ENCODE data around the gene ABCA2. TPM values are rescaled to one million over a fixed set of nuclear protein-coding genes. Genes with fewer than 3 reads are reported as not detected.
A peak's percentile ranks its signal among the peaks of the same experiment; 100 is the strongest.

Gene ABCA2
- total RNA-seq, 2 donors from 2014 or later: 120 to 131 TPM

DNA sequence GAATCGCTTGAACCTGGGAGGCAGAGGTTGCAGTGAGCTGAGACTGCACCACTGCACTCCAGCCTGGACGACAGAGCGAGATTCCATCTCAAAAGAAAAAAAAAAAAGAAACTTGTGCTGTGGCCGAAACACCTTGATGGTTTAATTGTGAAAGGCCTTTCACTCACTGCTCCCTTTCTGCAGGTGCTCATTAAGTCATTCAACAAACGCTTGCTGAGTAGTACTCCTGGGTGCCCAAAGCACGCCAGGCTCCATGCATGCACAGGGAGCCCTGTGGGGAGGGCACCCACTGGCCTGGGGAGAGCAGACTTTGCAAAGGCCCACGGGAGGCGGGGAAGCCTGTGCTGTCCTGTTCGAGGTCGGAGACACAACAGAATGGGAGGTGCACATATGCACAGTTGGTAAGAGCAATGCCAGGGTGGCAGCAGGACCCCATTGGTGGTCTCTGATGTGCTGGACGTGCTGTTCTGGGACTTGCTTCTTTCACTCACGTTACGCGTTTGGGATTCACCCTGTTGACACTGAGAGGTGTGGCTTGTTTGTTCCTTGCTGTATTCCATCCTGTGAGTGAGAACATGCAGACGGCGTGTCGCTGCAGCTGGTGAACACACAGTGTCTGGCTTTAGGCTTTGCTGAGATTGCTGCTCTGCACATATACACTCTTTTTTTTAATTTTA is 28.8 kb upstream of the ABCA2 start:
- no peak for DNase-seq
- H3K9me3 ChIP-seq (ENCODE audit: control insufficient read depth, low read length, poor library complexity, severe bottlenecking): no peaks in the 10 kb centered on the region
- Mint-ChIP-seq H3K27ac (no peak overlapping the region), H3K36me3 (ENCODE audit: low read depth) (no peaks in the 10 kb centered on the region), H3K4me3 (no peak overlapping the region), H3K4me1 (no peaks in the 10 kb centered on the region), H3K27me3 (no peaks in the 10 kb centered on the region)
- ATAC-seq: no peak

DNA sequence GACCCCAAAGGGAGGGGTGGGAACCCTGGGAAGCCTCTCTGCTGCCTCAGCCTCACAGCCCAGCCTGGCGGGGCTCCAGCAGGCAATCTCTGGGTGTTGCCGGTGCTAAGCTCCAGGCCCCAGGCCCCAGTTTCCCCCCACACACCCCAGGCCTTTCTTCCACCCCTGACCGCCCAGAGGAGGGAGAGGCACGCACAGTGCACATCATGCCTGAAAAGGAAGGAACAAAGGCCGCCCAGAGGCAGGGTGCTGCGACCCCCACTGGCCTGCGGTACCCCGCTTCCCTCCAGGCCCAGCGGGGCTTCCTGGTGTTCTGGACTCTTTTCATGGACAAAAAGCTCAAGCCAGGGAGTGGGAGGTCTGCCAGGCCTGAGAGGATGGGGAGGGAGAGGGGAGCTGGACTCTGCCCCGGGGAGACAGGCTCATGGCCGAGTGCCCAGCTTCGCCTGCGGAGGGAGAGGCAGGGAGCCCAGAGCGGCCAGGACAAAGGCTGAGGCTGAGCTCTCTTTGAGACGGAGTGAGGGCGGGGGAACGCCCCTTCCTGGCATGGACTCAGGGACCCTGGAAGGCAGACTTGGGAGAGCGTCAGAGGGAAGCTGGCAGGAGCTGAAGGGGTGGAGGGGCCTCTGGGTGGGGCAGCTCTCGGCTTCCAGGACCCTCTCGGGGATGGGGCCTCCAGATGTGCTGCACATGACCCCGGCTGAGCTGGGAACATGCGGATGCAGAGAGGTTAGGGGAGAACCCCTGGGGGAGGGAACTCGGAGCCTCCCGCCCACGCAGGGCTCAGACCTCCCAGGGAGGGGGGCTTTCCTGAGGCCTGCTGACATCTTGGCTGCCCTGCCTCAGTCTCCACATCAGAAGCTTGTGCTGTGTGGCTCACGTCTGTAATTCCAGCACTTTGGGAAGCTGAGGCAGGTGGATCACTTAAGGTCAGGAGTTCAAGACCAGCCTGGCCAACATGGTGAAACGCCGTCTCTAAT is 27.6 kb upstream of the ABCA2 start:
- DNase-seq (no peak), ATAC-seq (no peak)
- Mint-ChIP-seq H3K4me3 (no peak overlapping the region), H3K4me1 (no peaks in the 10 kb centered on the region), H3K27me3 (no peaks in the 10 kb centered on the region), H3K27ac (no peak overlapping the region), H3K36me3 (ENCODE audit: low read depth) (no peaks in the 10 kb centered on the region)
- H3K9me3 ChIP-seq (ENCODE audit: control insufficient read depth, low read length, poor library complexity, severe bottlenecking): no peaks in the 10 kb centered on the region

DNA sequence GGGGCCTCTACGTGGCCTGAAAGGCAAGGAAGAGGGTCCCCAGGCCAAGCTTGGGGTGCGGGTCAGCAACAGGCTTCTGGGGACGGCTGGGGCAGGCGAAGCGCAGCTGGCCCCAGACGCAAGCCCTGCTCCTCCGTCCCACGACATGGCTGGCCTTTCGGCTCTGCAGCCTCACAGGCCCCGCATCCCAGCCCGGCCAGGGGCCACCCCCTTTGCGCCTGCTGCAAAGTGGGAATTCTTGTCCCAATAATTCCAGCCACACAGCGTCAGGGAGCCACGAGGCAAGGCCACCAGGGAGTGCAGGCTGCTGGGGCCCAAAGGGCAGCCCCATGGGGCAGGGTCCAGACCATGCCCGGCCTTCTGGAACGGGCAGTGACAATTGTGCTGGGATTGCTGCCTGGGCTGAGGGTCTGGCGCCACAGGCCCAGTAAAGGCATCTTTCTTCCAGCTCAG is 26.9 kb upstream of the ABCA2 start:
- ATAC-seq: no peak
- no peak for DNase-seq
- Mint-ChIP-seq H3K4me3 (no peak overlapping the region), H3K27me3 (peaks cover under 1% of the 10 kb centered on the region), H3K4me1 (no peaks in the 10 kb centered on the region), H3K27ac (no peak overlapping the region), H3K36me3 (ENCODE audit: low read depth) (no peaks in the 10 kb centered on the region)
- H3K9me3 ChIP-seq (ENCODE audit: control insufficient read depth, low read length, poor library complexity, severe bottlenecking): no peaks in the 10 kb centered on the region

DNA sequence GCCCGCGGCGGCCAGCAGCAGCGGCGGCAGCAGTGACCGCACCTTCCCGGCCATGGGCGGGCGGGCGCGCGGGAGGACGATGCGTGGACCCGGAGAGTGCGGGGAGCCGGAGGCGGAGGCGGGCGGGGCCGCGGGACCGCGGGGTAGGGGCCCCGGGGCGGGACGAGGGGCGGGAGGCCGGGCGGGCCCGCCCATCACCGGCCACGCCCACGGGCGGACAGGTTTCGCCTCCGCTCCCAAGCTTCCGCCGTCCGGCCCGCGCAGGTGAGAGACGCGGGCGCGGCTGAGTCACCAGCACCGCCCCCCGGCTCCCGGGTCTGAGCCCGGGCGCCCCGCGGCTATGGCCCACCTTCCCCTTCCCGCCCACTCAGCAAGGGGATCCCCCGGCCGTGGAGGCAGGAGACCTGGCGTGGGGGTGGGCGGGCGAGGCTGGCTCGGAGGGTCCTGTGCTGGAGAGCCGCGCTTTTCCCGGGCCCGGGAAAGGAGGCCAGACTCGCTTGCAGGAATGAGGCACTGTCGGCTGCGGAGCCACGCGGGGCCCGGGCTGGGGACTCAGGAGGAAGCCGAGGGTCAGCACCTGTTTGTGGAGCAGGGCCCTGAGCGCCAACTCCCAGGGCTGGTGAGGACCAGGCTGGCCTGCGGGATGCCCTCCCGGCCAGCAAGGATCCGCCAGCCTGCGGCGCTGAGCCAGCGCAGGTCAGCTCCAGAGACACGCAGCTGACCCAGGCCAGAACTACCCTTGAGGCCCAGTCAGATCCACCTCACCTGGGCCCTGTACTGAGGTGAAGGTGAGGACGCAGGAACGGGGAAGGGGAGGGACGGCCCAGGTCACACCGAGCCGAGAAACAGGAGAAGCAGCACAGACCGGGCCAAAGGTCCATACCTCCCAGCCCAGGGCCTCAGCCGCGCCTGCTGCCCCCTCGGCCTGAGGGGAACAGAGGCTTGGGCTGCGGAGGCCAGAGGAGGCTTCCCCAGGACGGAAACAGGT is 26.2 kb upstream of the ABCA2 start, which contains the start of gene ENTPD2:
ENTPD2 (minus strand) TSS at position 118 of the 988 bp plus-strand sequence; CDS start at position 54, 64 bp downstream.
- H3K27ac Mint-ChIP-seq: no peak within 1 kb of the TSS
- H3K27me3 Mint-ChIP-seq: peaks cover 8% of the 10 kb centered on the region

DNA sequence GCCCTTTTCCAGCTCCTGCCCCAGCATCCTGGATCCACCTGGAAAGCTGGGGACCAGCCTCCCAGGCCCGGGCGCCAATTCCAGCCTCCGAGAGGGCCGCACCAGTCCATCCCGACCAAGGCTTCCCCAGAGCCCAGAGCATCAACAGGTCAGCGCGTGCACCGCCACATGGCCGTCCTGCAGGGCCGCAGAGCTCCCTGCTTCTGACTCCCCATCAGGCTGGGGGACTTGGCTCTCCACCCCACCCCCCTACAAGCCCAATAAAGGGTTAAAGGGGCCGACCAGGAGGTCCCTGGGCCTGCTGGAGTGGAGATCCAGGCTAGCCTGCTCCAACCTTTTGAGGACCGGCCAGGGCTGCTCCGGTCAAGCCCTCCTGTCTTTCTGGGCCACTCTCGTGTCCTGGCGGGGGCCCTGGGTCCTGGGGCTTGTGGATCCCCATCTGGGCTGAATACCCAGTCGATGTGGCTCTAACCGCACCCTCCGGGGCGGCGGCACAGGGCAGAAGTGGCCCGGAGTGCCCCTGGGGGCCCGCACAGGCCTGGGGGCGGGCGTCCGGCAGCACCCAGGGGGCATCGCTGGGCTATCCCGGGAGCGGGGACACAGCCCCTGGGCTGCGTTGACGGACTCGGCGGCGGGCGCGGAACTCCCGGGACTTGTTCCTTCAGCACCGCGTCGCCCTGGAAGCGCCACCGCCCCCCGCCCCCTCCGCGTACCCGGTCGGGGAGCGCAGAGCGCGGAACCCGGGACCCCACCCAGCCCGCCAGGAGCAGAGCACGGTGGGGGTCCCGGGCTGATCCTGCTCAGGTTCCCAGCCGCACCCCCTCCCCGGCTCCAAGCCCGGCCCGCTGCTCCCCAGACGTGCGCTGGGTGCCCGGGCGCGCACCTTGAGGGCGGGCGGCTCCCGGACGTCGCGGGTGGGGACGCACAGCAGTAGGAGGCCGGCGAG is 25.2 kb upstream of the ABCA2 start:
- H3K4me3 Mint-ChIP-seq: peak overlapping the region; percentile 43
- H3K27me3 Mint-ChIP-seq: peaks cover 8% of the 10 kb centered on the region

More for the DNA sequence above, 26.2 kb upstream of the ABCA2 start, which contains the start of gene ENTPD2:
- H3K4me3 Mint-ChIP-seq: peak within 1 kb of the TSS; percentile 43
- no peaks in the 10 kb centered on the region for H3K36me3 Mint-ChIP-seq (ENCODE audit: low read depth)
- no peaks in the 10 kb centered on the region for H3K9me3 ChIP-seq (ENCODE audit: control insufficient read depth, low read length, poor library complexity, severe bottlenecking)
- DNase-seq: peak in 2 of 3 donors; percentile 36 to 43
- peak; percentile 68 for ATAC-seq
- H3K4me1 Mint-ChIP-seq: peaks cover 5% of the 10 kb centered on the region

DNA sequence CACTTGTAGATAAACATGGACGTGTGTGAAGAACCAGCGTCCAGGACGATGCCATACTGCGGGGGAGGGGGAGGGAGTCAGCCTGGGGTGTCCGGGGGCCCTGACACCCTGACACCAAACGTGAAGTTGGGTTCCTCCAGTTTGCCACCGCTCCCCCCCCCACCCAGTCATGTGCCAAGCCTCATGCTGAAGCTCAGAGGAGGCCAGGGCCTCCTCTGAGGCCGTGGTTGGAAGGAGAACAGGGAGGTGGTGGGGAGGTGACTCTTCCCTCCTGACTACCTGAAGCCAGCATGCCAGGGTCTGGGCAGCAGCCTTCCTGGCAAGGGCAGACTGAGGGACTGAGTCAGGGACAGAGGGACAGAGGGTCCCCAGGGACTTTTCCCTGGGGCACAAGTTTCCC is 24.3 kb upstream of the ABCA2 start:
- ATAC-seq: no peak
- H3K36me3 Mint-ChIP-seq (ENCODE audit: low read depth): no peaks in the 10 kb centered on the region
- peaks cover 5% of the 10 kb centered on the region for H3K4me1 Mint-ChIP-seq
- H3K27me3 Mint-ChIP-seq: peaks cover 12% of the 10 kb centered on the region
- no peak overlapping the region for H3K27ac Mint-ChIP-seq
- no peaks in the 10 kb centered on the region for H3K9me3 ChIP-seq (ENCODE audit: control insufficient read depth, low read length, poor library complexity, severe bottlenecking)
- DNase-seq: no peak
- H3K4me3 Mint-ChIP-seq: no peak overlapping the region

More for the DNA sequence above, 25.2 kb upstream of the ABCA2 start:
- peak; percentile 44 for ATAC-seq
- H3K4me1 Mint-ChIP-seq: peaks cover 5% of the 10 kb centered on the region
- no peak for DNase-seq
- no peaks in the 10 kb centered on the region for H3K36me3 Mint-ChIP-seq (ENCODE audit: low read depth)
- no peaks in the 10 kb centered on the region for H3K9me3 ChIP-seq (ENCODE audit: control insufficient read depth, low read length, poor library complexity, severe bottlenecking)
- H3K27ac Mint-ChIP-seq: no peak overlapping the region

DNA sequence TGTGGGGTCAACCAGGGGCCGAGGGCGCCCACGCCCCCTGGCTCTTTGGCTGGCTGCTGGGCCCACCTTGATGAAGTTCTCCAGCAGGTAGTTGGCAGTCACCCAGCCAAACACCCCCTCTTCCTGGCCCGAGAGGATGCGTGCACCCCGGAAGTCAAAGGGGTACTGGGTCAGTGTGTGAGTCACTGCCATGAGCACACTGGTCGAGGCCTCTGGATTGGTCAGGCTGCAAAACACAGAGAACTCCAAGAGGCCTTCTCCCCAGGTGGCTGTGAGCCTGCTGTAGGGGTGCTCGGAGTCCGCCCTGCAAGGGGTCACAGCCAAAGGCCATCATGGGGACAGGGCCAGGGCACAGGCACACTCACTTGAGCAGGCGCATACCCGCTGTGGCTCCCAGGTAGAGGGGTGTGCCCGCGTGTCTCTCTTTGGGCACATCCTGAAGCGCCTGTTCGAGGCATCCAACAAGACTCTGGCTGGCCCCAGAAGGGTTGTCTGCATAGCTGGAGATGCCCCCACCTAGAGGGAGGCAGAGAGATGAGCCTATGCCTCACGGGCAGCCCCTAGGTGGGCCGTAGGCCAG is 23.2 kb upstream of the ABCA2 start:
- Mint-ChIP-seq H3K27ac (no peak overlapping the region), H3K4me1 (peaks cover 9% of the 10 kb centered on the region), H3K4me3 (no peak overlapping the region), H3K27me3 (peaks cover 17% of the 10 kb centered on the region), H3K36me3 (ENCODE audit: low read depth) (no peaks in the 10 kb centered on the region)
- no peak for ATAC-seq
- no peak for DNase-seq
- H3K9me3 ChIP-seq (ENCODE audit: control insufficient read depth, low read length, poor library complexity, severe bottlenecking): no peaks in the 10 kb centered on the region

DNA sequence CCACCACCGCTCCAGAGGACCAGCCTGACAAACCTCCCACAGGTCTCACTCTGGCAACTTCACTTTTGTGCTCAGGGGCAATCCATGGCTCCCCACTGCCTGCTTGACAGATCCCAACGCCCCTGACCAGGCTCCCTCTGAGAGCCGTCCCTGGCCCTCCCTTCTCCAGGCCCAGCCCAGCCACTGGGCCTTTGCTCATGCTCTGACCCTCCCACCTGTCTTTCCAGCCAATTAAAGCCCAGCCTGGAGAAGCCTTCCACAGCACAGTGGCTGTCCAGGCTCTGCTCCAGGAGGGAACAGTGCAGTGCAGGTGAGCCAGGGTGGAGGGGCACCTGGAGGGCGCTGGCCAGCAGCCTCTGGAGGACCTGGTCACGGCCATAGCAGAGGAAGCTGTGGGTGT is 22.5 kb upstream of the ABCA2 start:
- no peaks in the 10 kb centered on the region for H3K9me3 ChIP-seq (ENCODE audit: control insufficient read depth, low read length, poor library complexity, severe bottlenecking)
- H3K4me3 Mint-ChIP-seq: no peak overlapping the region
- no peak for ATAC-seq
- H3K27ac Mint-ChIP-seq: no peak overlapping the region
- H3K4me1 Mint-ChIP-seq: peaks cover 9% of the 10 kb centered on the region
- H3K27me3 Mint-ChIP-seq: peaks cover 17% of the 10 kb centered on the region
- no peaks in the 10 kb centered on the region for H3K36me3 Mint-ChIP-seq (ENCODE audit: low read depth)
- no peak for DNase-seq

DNA sequence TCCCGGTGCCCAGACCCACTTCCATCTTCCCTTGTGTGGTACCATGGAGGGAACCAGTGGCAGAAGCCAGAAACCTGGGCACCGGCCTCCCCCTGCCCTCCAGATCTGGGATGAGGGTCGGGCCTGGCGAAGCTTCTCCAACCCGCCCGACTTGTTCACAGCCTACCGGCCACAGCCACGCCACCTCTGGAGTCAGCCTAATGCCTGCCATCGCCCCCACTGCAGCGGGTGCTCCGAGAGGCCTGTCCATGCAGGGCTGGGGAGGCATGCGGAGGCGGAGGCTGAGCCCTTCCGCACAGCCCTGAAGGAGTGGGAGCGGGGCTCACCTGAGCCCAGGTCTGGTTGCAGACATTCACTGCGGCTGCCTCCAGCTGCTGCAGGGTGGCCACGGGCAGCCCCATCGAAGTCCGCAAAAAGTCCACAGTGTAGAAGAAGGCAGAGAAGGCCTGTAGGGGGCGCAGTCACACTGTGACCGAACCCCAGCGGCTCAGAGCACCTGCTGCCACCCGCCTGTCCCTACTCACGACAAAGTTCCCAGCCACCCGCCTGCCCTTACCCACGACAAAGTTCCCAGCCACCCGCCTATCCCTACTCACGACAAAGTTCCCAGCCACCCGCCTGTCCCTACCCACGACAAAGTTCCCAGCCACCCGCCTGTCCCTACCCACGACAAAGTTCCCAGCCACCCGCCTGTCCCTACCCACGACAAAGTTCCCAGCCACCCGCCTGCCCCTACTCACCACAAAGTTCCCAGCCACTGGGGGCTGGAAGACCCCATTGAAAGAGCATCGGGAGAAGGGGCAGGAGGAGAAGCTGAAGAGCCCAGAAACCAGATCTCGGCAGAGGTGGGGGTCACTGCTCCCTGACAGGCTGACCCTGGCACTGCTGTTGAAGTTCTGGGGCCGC is 21.8 kb upstream of the ABCA2 start:
- H3K27me3 Mint-ChIP-seq: peaks cover 17% of the 10 kb centered on the region
- no peaks in the 10 kb centered on the region for H3K9me3 ChIP-seq (ENCODE audit: control insufficient read depth, low read length, poor library complexity, severe bottlenecking)
- no peaks in the 10 kb centered on the region for H3K36me3 Mint-ChIP-seq (ENCODE audit: low read depth)
- peak overlapping the region; percentile 78 for H3K27ac Mint-ChIP-seq
- peak overlapping the region; percentile 71 for H3K4me3 Mint-ChIP-seq
- peak; percentile 44 to 52 (median 48) for DNase-seq
- peaks cover 12% of the 10 kb centered on the region for H3K4me1 Mint-ChIP-seq
- no peak for ATAC-seq

GRCh38 chr9:137048655-137049543 is 20.9 kb upstream of the ABCA2 start:
- Mint-ChIP-seq H3K36me3 (ENCODE audit: low read depth) (no peaks in the 10 kb centered on the region), H3K27ac (peak overlapping the region; percentile 78), H3K27me3 (peaks cover 17% of the 10 kb centered on the region), H3K4me1 (peaks cover 16% of the 10 kb centered on the region), H3K4me3 (peak overlapping the region; percentile 71)
- ATAC-seq (no peak), DNase-seq (no peak)
- H3K9me3 ChIP-seq (ENCODE audit: control insufficient read depth, low read length, poor library complexity, severe bottlenecking): no peaks in the 10 kb centered on the region
